SK-N-SH (cell line): Measurements from ENCODE around the gene CEBPA. TPM values are rescaled to one million over a fixed set of nuclear protein-coding genes. Genes with fewer than 3 reads are reported as not detected.

Experiments used
- CTCF ChIA-PET: fragments of 300-600, 350-600 bp; formaldehyde crosslinking; extraction: SDS; loops from one replicate; lab custom pipeline; 2021; lab: Yijun Ruan, JAX
- POLR2A ChIA-PET: fragments of 350-600 bp; sonication (Branson Sonifier 250); formaldehyde crosslinking; extraction: SDS; loops from one replicate; lab custom pipeline; 2020; ENCODE audit warnings: antibody characterized with exemption, inconsistent platforms; lab: Yijun Ruan, JAX
- DNase-seq: peaks from one replicate; pipeline ENCODE4 v3.0.0; 2012
- H2AFZ ChIP-seq: fragments of 200-600 bp; sonication (generic); 2 replicates; pipeline ENCODE4 v1.8.1; 2016; ENCODE audit warnings: antibody characterized with exemption, mild to moderate bottlenecking, low read depth
- H3F3A ChIP-seq: fragments of 200-600 bp; sonication (generic); replicated peaks from 2 replicates; pipeline ENCODE3; 2016; ENCODE audit warnings: antibody characterized with exemption, mild to moderate bottlenecking; ENCODE audit not compliant: insufficient read depth
- H3K27ac ChIP-seq, 2 experiments: fragments of 200-500 bp in 1 of 2; fragments of 200-600 bp in 1 of 2; sonication (Bioruptor generic) in 1 of 2; sonication (generic), shearing (Covaris generic) in 1 of 2; 2 replicates each; pipeline versions ENCODE4 v1.5.1 to v1.6.1; 2014 to 2016; ENCODE audit warnings: low read depth in 2 of 2, inconsistent platforms in 1 of 2, low read length in 1 of 2, mild to moderate bottlenecking in 1 of 2, mixed read lengths in 1 of 2
- H3K27me3 ChIP-seq: fragments of 200-600 bp; sonication (generic), shearing (Covaris generic); 2 replicates; pipeline ENCODE4 v1.6.1; 2016; ENCODE audit warnings: mixed run types; ENCODE audit not compliant: insufficient read depth
- H3K36me3 ChIP-seq, 2 experiments: fragments of 200-500 bp in 1 of 2; fragments of 200-600 bp in 1 of 2; sonication (Bioruptor generic) in 1 of 2; sonication (generic) in 1 of 2; replicated peaks in 1 of 2; 2 replicates each; pipeline versions ENCODE3 to v1.5.1; 2014 to 2016; ENCODE audit warnings: low read length in 1 of 2, mild to moderate bottlenecking in 1 of 2; ENCODE audit not compliant: insufficient read depth in 2 of 2, control insufficient read depth in 1 of 2
- H3K4me1 ChIP-seq, 2 experiments: fragments of 200-500 bp in 1 of 2; fragments of 200-600 bp in 1 of 2; sonication (Bioruptor generic) in 1 of 2; sonication (generic), shearing (Covaris generic) in 1 of 2; 2 replicates each; pipeline versions ENCODE4 v1.5.1 to v1.6.1; 2014 to 2016; ENCODE audit warnings: low read depth in 1 of 2, low read length in 1 of 2, mixed run types in 1 of 2; ENCODE audit not compliant: insufficient read depth in 2 of 2, control insufficient read depth in 1 of 2
- H3K4me2 ChIP-seq: fragments of 200-600 bp; sonication (generic), shearing (Covaris generic); 2 replicates; pipeline ENCODE4 v1.6.1; 2017; ENCODE audit warnings: mixed run types
- H3K4me3 ChIP-seq, 2 experiments: fragments of 200-500 bp in 1 of 2; fragments of 200-600 bp in 1 of 2; sonication (Bioruptor generic) in 1 of 2; sonication (generic), shearing (Covaris generic) in 1 of 2; 2 replicates each; pipeline versions ENCODE4 v1.5.1 to v1.8.1; 2014 to 2016; ENCODE audit warnings: low read depth in 2 of 2, inconsistent platforms in 1 of 2, low read length in 1 of 2, mild to moderate bottlenecking in 1 of 2, mixed read lengths in 1 of 2, moderate library complexity in 1 of 2
- H3K79me2 ChIP-seq: fragments of 200-600 bp; sonication (generic); 2 replicates; pipeline ENCODE4 v1.8.1; 2017; ENCODE audit warnings: mild to moderate bottlenecking; ENCODE audit not compliant: insufficient read depth
- H3K9ac ChIP-seq: fragments of 200-600 bp; sonication (generic); 2 replicates; pipeline ENCODE4 v1.6.1; 2017; ENCODE audit warnings: mixed run types
- H3K9me2 ChIP-seq: fragments of 200-600 bp; sonication (generic); 2 replicates; pipeline ENCODE4 v1.6.1; 2017; ENCODE audit warnings: mixed run types
- H3K9me3 ChIP-seq: fragments of 200-600 bp; sonication (generic); 2 replicates; pipeline ENCODE4 v1.6.1; 2017; ENCODE audit warnings: mixed run types, mild to moderate bottlenecking, moderate library complexity
- H4K20me1 ChIP-seq: fragments of 200-600 bp; sonication (generic); 2 replicates; pipeline ENCODE4 v1.6.1; 2017; ENCODE audit warnings: mild to moderate bottlenecking, mixed run types; ENCODE audit not compliant: insufficient read depth
- CHD2 ChIP-seq: fragments of 150-350 bp; IDR thresholded peaks from 2 replicates; pipeline ENCODE4 v1.6.1; 2018; ENCODE audit warnings: low read length; ENCODE audit not compliant: partially characterized antibody
- EZH2phosphoT487 ChIP-seq: fragments of 200-600 bp; sonication (generic); IDR thresholded peaks from 2 replicates; pipeline ENCODE4 v1.6.1; 2017; ENCODE audit warnings: low read depth, mixed run types, mild to moderate bottlenecking, antibody characterized with exemption, moderate library complexity, borderline replicate concordance
- FOSL2 ChIP-seq: IDR thresholded peaks from 2 replicates; pipeline ENCODE4 v1.4.0; 2012; ENCODE audit warnings: low read depth, mild to moderate bottlenecking, moderate library complexity, borderline replicate concordance
- FOXM1 ChIP-seq: IDR thresholded peaks from 2 replicates; pipeline ENCODE4 v1.4.0; 2012; ENCODE audit warnings: low read depth, mild to moderate bottlenecking
- GATA2 ChIP-seq: sonication (generic); formaldehyde crosslinking; IDR thresholded peaks from 2 replicates; pipeline ENCODE4 v1.5.0; 2020; ENCODE audit warnings: mild to moderate bottlenecking, missing genetic modification reagents
- MXI1 ChIP-seq: IDR thresholded peaks from 2 replicates; pipeline ENCODE4 v1.6.1; 2012; ENCODE audit warnings: mild to moderate bottlenecking, low read depth, low read length, improper control_type of control experiment
- NFIC ChIP-seq: IDR thresholded peaks from 2 replicates; pipeline ENCODE4 v1.4.0; 2012; ENCODE audit warnings: borderline replicate concordance
- NRF1 ChIP-seq: IDR thresholded peaks from 2 replicates; pipeline ENCODE4 v1.6.1; 2012; ENCODE audit warnings: low read depth, mild to moderate bottlenecking, low read length
- POLR2AphosphoS5 ChIP-seq: IDR thresholded peaks from 2 replicates; pipeline ENCODE4 v1.6.1; 2012; ENCODE audit warnings: low read depth, low read length
- RAD21 ChIP-seq: IDR thresholded peaks from 2 replicates; pipeline ENCODE4 v1.6.1; 2012; ENCODE audit warnings: mild to moderate bottlenecking, low read length
- SIN3A ChIP-seq: IDR thresholded peaks from 2 replicates; pipeline ENCODE4 v1.6.1; 2012; ENCODE audit warnings: low read depth, mild to moderate bottlenecking, low read length, moderate library complexity, borderline replicate concordance
- SMC3 ChIP-seq: IDR thresholded peaks from 2 replicates; pipeline ENCODE4 v1.6.1; 2012; ENCODE audit warnings: low read depth, low read length, improper control_type of control experiment
- TEAD4 ChIP-seq: IDR thresholded peaks from 2 replicates; pipeline ENCODE4 v1.4.0; 2012; ENCODE audit warnings: mild to moderate bottlenecking, borderline replicate concordance; ENCODE audit not compliant: insufficient read depth
- YY1 ChIP-seq: IDR thresholded peaks from 2 replicates; pipeline ENCODE4 v1.4.0; 2012; ENCODE audit warnings: low read depth, mild to moderate bottlenecking
- polyA plus RNA-seq, 3 experiments: library from polyadenylated mRNA; depleted of rRNA; stranded (reverse); fragments of >200 nt; gene quantifications; 2 replicates each; pipeline ENCODE4 v1.2.3, GENCODE V29; 2012
- TF ChIP-seq, protein P1 (sequence below): IDR thresholded peaks from 2 replicates; pipeline ENCODE4 v1.4.0; 2012; ENCODE audit warnings: low read depth
- TF ChIP-seq, protein P2 (sequence below): IDR thresholded peaks from 2 replicates; pipeline ENCODE4 v1.4.0; 2012; ENCODE audit warnings: low read depth, borderline replicate concordance
- TF ChIP-seq, protein P3 (sequence below): fragments of 200-600 bp; sonication (generic); IDR thresholded peaks from 2 replicates; pipeline ENCODE4 v1.6.1; 2017; ENCODE audit warnings: antibody characterized with exemption, mild to moderate bottlenecking, moderate library complexity
- TF ChIP-seq, protein P4 (sequence below): IDR thresholded peaks from 2 replicates; pipeline ENCODE4 v1.4.0; 2012; ENCODE audit warnings: low read depth, borderline replicate concordance

CEBPA gene
- polyA plus RNA-seq, 1 of the 3 experiments (the other 2 are of a cell fraction): 0.15 TPM

DNA sequence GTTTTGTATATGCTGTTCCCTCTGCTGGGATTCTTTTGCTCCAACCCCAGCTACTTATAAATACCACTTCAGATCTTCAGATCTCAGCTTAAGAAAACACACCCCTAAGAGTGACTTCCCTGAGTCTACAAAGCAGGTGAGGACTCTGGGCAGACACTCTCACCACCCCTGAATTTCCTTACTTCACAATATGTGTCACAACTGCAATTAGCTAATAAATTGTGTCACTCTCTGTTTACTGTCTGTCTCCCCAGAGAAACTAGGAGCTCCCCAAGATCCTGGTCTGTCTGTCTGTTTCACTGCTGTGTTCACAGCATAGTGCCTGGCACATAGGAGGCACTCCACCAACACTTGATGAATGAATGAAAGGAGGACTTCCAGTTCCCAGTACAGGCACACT is 14.4 kb downstream of the CEBPA start:
- no peak for DNase-seq
- Histone ChIP-seq H3K9me3 (peaks cover 4% of the 10 kb centered on the region; the same call in 1 of the 2 replicates), H3K27ac (no peak overlapping the region), H4K20me1 (no peaks in the 10 kb centered on the region), H3K27me3 (0 out of 2 replicates have a peak, but pooled peaks cover 5% of the 10 kb centered on the region), H3K4me2 (no peak overlapping the region), H2AFZ (no peak overlapping the region), H3K36me3 (no peaks in the 10 kb centered on the region), H3K9me2 (no peaks in the 10 kb centered on the region), H3K4me3 (no peak overlapping the region), H3F3A (no peaks in the 10 kb centered on the region), H3K9ac (no peak overlapping the region), H3K4me1 (peaks cover 0 to 7% of the 10 kb centered on the region in 2 experiments; a peak in 1 of 4 replicates), H3K79me2 (no peaks in the 10 kb centered on the region)
- CTCF ChIA-PET: interaction anchor here (0.7 to 1.5 kb wide), 3 partner anchors 18 to 46 kb away, joined by 3 read pairs; no protein-coding TSS in a partner anchor
- POLR2A ChIA-PET: no interaction called here
- no peak for TF ChIP-seq EZH2phosphoT487
- TF ChIP-seq FOXM1: no peak
- TF ChIP-seq NFIC: no peak
- no peak for TF ChIP-seq YY1
- TF ChIP-seq, protein P1, sequence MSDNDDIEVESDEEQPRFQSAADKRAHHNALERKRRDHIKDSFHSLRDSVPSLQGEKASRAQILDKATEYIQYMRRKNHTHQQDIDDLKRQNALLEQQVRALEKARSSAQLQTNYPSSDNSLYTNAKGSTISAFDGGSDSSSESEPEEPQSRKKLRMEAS: no peak
- TF ChIP-seq, protein P2, sequence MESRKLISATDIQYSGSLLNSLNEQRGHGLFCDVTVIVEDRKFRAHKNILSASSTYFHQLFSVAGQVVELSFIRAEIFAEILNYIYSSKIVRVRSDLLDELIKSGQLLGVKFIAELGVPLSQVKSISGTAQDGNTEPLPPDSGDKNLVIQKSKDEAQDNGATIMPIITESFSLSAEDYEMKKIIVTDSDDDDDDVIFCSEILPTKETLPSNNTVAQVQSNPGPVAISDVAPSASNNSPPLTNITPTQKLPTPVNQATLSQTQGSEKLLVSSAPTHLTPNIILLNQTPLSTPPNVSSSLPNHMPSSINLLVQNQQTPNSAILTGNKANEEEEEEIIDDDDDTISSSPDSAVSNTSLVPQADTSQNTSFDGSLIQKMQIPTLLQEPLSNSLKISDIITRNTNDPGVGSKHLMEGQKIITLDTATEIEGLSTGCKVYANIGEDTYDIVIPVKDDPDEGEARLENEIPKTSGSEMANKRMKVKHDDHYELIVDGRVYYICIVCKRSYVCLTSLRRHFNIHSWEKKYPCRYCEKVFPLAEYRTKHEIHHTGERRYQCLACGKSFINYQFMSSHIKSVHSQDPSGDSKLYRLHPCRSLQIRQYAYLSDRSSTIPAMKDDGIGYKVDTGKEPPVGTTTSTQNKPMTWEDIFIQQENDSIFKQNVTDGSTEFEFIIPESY: no peak
- no peak for TF ChIP-seq TEAD4
- TF ChIP-seq MXI1: no peak
- TF ChIP-seq RAD21: no peak
- TF ChIP-seq, protein P3, sequence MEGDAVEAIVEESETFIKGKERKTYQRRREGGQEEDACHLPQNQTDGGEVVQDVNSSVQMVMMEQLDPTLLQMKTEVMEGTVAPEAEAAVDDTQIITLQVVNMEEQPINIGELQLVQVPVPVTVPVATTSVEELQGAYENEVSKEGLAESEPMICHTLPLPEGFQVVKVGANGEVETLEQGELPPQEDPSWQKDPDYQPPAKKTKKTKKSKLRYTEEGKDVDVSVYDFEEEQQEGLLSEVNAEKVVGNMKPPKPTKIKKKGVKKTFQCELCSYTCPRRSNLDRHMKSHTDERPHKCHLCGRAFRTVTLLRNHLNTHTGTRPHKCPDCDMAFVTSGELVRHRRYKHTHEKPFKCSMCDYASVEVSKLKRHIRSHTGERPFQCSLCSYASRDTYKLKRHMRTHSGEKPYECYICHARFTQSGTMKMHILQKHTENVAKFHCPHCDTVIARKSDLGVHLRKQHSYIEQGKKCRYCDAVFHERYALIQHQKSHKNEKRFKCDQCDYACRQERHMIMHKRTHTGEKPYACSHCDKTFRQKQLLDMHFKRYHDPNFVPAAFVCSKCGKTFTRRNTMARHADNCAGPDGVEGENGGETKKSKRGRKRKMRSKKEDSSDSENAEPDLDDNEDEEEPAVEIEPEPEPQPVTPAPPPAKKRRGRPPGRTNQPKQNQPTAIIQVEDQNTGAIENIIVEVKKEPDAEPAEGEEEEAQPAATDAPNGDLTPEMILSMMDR: no peak
- TF ChIP-seq FOSL2: no peak
- no peak for TF ChIP-seq SIN3A
- no peak for TF ChIP-seq POLR2AphosphoS5
- TF ChIP-seq, protein P4, sequence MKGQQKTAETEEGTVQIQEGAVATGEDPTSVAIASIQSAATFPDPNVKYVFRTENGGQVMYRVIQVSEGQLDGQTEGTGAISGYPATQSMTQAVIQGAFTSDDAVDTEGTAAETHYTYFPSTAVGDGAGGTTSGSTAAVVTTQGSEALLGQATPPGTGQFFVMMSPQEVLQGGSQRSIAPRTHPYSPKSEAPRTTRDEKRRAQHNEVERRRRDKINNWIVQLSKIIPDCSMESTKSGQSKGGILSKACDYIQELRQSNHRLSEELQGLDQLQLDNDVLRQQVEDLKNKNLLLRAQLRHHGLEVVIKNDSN: no peak
- TF ChIP-seq GATA2: no peak
- TF ChIP-seq SMC3: no peak
- TF ChIP-seq CHD2: no peak
- no peak for TF ChIP-seq NRF1
